Tibial artery (tissue), 4 donors: ENCODE data around the gene CAMTA1.

Source experiments
- DNase-seq, 2 donors: peaks; one replicate each; pipeline ENCODE4 v3.0.0-alpha.2; 2019
- H3K27ac ChIP-seq, 2 donors: fragments of 200-600 bp; sonication (generic) in 1 of 2; 1 replicate in 1 of 2; 2 replicates in 1 of 2; pipeline ENCODE4 v1.5.1; 2018 to 2019; ENCODE audit warnings: mild to moderate bottlenecking in 1 of 2
- H3K27me3 ChIP-seq, 2 donors: fragments of 200-600 bp; sonication (generic) in 1 of 2; one replicate each; pipeline versions ENCODE4 v1.5.1 to v1.6.0; 2016 to 2019
- H3K36me3 ChIP-seq, 3 donors: fragments of 200-600 bp; sonication (generic) in 2 of 3; one replicate each; pipeline ENCODE4 v1.5.1; 2016 to 2019; ENCODE audit warnings: mild to moderate bottlenecking in 2 of 3
- H3K4me1 ChIP-seq, 4 donors: fragments of 200-600 bp; sonication (generic) in 2 of 4; 1 replicate in 3 of 4; 2 replicates in 1 of 4; pipeline ENCODE4 v1.5.1; 2016 to 2019
- H3K4me3 ChIP-seq, 2 donors: fragments of 200-600 bp; sonication (generic) in 1 of 2; 1 replicate in 1 of 2; 2 replicates in 1 of 2; pipeline ENCODE4 v1.5.1; 2018 to 2019; ENCODE audit warnings: mild to moderate bottlenecking in 2 of 2
- H3K9me3 ChIP-seq, 3 donors: fragments of 200-600 bp; sonication (generic) in 1 of 3; one replicate each; pipeline ENCODE4 v1.5.1; 2016 to 2019
- CTCF ChIP-seq, 2 experiments: fragments of 200-600 bp in 1 of 2; fragments of 450-650 bp in 1 of 2; IDR thresholded peaks; one replicate each; pipeline ENCODE4 v1.5.1; 2017 to 2019; ENCODE audit warnings: antibody characterized with exemption in 2 of 2, mild to moderate bottlenecking in 1 of 2, moderate library complexity in 1 of 2
- intact Hi-C: fragments of 100-400 bp; cut with DNase I; formaldehyde crosslinking; loops from one replicate; pipeline ENCODE4 v1.15.0; 2023; ENCODE audit warnings: low total_unique reads

The CAMTA1 gene

GRCh38 chr1:7470904-7471638 is 685.8 kb downstream of the CAMTA1 start:
- H3K9me3 ChIP-seq, result no peaks in the 10 kb centered on the region
- peak; percentile 83 to 96 for DNase-seq
- peaks cover 0 to 39% (median 36%) of the 10 kb centered on the region in 4 donors for H3K4me1 ChIP-seq
- no peak overlapping the region for H3K4me3 ChIP-seq
- TF ChIP-seq CTCF (IDR thresholded peaks at IDR 0.05), result no peak
- intact Hi-C loops, result no loop called here
- H3K27ac ChIP-seq, result peak overlapping the region; percentile 83 to 86
- H3K27me3 ChIP-seq, result no peaks in the 10 kb centered on the region
- H3K36me3 ChIP-seq, result no peaks in the 10 kb centered on the region

GRCh38 chr1:7471836-7472235 is 686.6 kb downstream of the CAMTA1 start:
- Histone ChIP-seq H3K9me3 (no peaks in the 10 kb centered on the region), H3K4me3 (no peak overlapping the region), H3K27me3 (no peaks in the 10 kb centered on the region), H3K27ac (peak overlapping the region; percentile 83 to 86), H3K36me3 (no peaks in the 10 kb centered on the region), H3K4me1 (peaks cover 0 to 39% (median 36%) of the 10 kb centered on the region in 4 donors)
- TF ChIP-seq CTCF (IDR thresholded peaks at IDR 0.05), result no peak
- no peak for DNase-seq
- intact Hi-C loops, result no loop called here

GRCh38 chr1:7473223-7474142 is 688.2 kb downstream of the CAMTA1 start:
- Histone ChIP-seq H3K36me3 (no peaks in the 10 kb centered on the region), H3K9me3 (no peaks in the 10 kb centered on the region), H3K4me3 (no peak overlapping the region), H3K27me3 (no peaks in the 10 kb centered on the region), H3K27ac (no peak overlapping the region), H3K4me1 (peaks cover 0 to 39% (median 36%) of the 10 kb centered on the region in 4 donors)
- no peak for TF ChIP-seq CTCF (IDR thresholded peaks at IDR 0.05)
- intact Hi-C loops, result no loop called here
- no peak for DNase-seq

GRCh38 chr1:7474143-7474490 is 688.9 kb downstream of the CAMTA1 start:
- intact Hi-C loops, result no loop called here
- H3K27me3 ChIP-seq, result no peaks in the 10 kb centered on the region
- no peak overlapping the region for H3K27ac ChIP-seq
- no peaks in the 10 kb centered on the region for H3K9me3 ChIP-seq
- H3K36me3 ChIP-seq, result no peaks in the 10 kb centered on the region
- no peak for DNase-seq
- no peak for TF ChIP-seq CTCF (IDR thresholded peaks at IDR 0.05)
- peaks cover 0 to 33% (median 30%) of the 10 kb centered on the region in 4 donors for H3K4me1 ChIP-seq
- H3K4me3 ChIP-seq, result no peak overlapping the region

GRCh38 chr1:7474786-7475502 is 689.7 kb downstream of the CAMTA1 start:
- H3K27ac ChIP-seq, result no peak overlapping the region
- intact Hi-C loops, result no loop called here
- no peak for DNase-seq
- TF ChIP-seq CTCF (IDR thresholded peaks at IDR 0.05), result no peak
- no peaks in the 10 kb centered on the region for H3K9me3 ChIP-seq
- H3K27me3 ChIP-seq, result no peaks in the 10 kb centered on the region
- no peaks in the 10 kb centered on the region for H3K36me3 ChIP-seq
- H3K4me1 ChIP-seq, result peaks cover 0 to 25% (median 22%) of the 10 kb centered on the region in 4 donors
- H3K4me3 ChIP-seq, result no peak overlapping the region
